Measurements from ENCODE around the gene RALGPS2. TPM values are rescaled to one million over a fixed set of nuclear protein-coding genes. Genes with fewer than 3 reads are reported as not detected.

RALGPS2 gene
- total RNA-seq, 6 donors from 2014 or later, result 6.2 to 23.9 (median 7.6) TPM

DNA sequence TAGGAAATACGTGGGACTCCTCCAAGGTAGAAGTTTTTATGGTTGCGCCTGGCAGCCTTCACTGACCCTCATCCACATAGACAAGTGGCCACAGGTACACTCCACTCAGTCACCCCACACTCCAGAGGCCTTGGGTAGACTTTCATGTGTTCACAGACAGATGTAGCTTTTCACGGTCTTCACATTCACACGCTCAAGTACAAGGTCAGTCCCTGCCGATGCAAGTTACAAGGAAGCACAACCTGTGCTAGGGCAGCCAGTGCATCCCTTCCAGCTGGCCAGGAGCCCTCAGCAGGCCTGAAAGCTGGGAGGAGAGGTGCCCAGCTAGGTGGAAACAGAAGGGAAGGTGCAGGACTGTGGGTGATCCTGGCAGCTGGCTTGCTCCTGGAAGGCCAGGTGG lies 245.1 kb downstream of the RALGPS2 start:
- DNase-seq, result no peak
- TF ChIP-seq EP300 (IDR thresholded peaks at IDR 0.05) (no peak), CTCF (IDR thresholded peaks at IDR 0.05) (no peak), POLR2A (IDR thresholded peaks at IDR 0.05) (no peak), POLR2AphosphoS5 (IDR thresholded peaks at IDR 0.05) (no peak)
- Histone ChIP-seq H3K4me1 (no peaks in the 10 kb centered on the region), H3K36me3 (no peaks in the 10 kb centered on the region), H3K27ac (no peak overlapping the region), H3K4me3 (no peak overlapping the region), H3K9me3 (peaks cover 0 to 5% (median 1%) of the 10 kb centered on the region in 4 donors), H3K27me3 (no peaks in the 10 kb centered on the region)
- no peak for ATAC-seq (ENCODE audit: low FRiP score in 2 of 2)
- WGBS, 2 donors, result 93 to 98% methylated on average over 5 of the region's 5 CpGs

Small RNA genes lying within 50 kb of the gene (small RNA-seq; reads per million reads assigned to genes)
- gene MIR4424, result 0 to 0.11 (median 0.03) reads per million in 4 donors
- gene RF00092, result 0 reads per million in 4 donors

Other genes with a start within 250 kb of the RALGPS2 start
- gene CLEC20A, start 228.3 kb upstream of the RALGPS2 start, total RNA-seq, result not detected
- gene TEX35, start 212.1 kb upstream of the RALGPS2 start, total RNA-seq, result not detected
- 10 to 100 TPM in 3 of 6 donors, 1 to 10 TPM in 3; 4.9 to 22.8 (median 15.8) TPM for gene ANGPTL1, start 145.8 kb downstream of the RALGPS2 start, total RNA-seq

Data from upper lobe of left lung (tissue), 6 donors.